Stimulated activated CD4-positive, alpha-beta T cell treated with anti-CD3 and anti-CD28 coated beads, Interleukin-4, amount 100 ng/mL, for 48 hours (primary cell): ENCODE data around the gene GABRG3.

Experiments
- DNase-seq, 2 donors: peaks; one replicate each; pipeline ENCODE4 v3.0.0-alpha.2; 2020; ENCODE audit warnings: low read depth in 2 of 2

GABRG3 gene

GRCh38 chr15:27244047-27244446 lies 273.1 kb downstream of the GABRG3 start:
- no peak for DNase-seq

- DNase-seq = no peak
Observed at GRCh38 chr15:27248251-27248650, 277.3 kb downstream of the GABRG3 start.

- no peak for DNase-seq
Observed at GRCh38 chr15:27249046-27249759, 278.2 kb downstream of the GABRG3 start.

- DNase-seq = no peak
Observed at GRCh38 chr15:27249760-27250109, 278.8 kb downstream of the GABRG3 start.

GRCh38 chr15:27250223-27250622 lies 279.2 kb downstream of the GABRG3 start:
- DNase-seq = no peak

- DNase-seq = no peak
Observed at GRCh38 chr15:27254055-27254454, 283.1 kb downstream of the GABRG3 start.

GRCh38 chr15:27254801-27255200 lies 283.8 kb downstream of the GABRG3 start:
- DNase-seq = no peak

- DNase-seq = no peak
Observed at GRCh38 chr15:27256446-27256845, 285.5 kb downstream of the GABRG3 start.

GRCh38 chr15:27258287-27258686 lies 287.3 kb downstream of the GABRG3 start:
- DNase-seq = no peak

GRCh38 chr15:27260523-27260922 lies 289.5 kb downstream of the GABRG3 start:
- no peak for DNase-seq

GRCh38 chr15:27268923-27269322 lies 297.9 kb downstream of the GABRG3 start:
- no peak for DNase-seq

GRCh38 chr15:27271258-27271657 lies 300.3 kb downstream of the GABRG3 start:
- DNase-seq = no peak

GRCh38 chr15:27272427-27272826 lies 301.4 kb downstream of the GABRG3 start:
- DNase-seq = no peak

GRCh38 chr15:27273506-27273905 lies 302.5 kb downstream of the GABRG3 start:
- no peak for DNase-seq

- DNase-seq = no peak
Observed at GRCh38 chr15:27278761-27279160, 307.8 kb downstream of the GABRG3 start.

- DNase-seq = no peak
Observed at GRCh38 chr15:27292641-27293040, 321.7 kb downstream of the GABRG3 start.

- DNase-seq = no peak
Observed at GRCh38 chr15:27293607-27294006, 322.6 kb downstream of the GABRG3 start.

GRCh38 chr15:27317736-27318135 lies 346.8 kb downstream of the GABRG3 start:
- DNase-seq = no peak

- DNase-seq = no peak
Observed at GRCh38 chr15:27323801-27324200, 352.8 kb downstream of the GABRG3 start.

- no peak for DNase-seq
Observed at GRCh38 chr15:27324886-27325615, 354.1 kb downstream of the GABRG3 start.

- DNase-seq = no peak
Observed at GRCh38 chr15:27327467-27328025, 356.6 kb downstream of the GABRG3 start.

- no peak for DNase-seq
Observed at GRCh38 chr15:27328186-27328585, 357.2 kb downstream of the GABRG3 start.

GRCh38 chr15:27328608-27329007 lies 357.6 kb downstream of the GABRG3 start:
- DNase-seq = no peak
